GM18526 (cell line): Measurements from ENCODE around the gene GRAMD4.

ENCODE experiments used
- POLR2A ChIP-seq: IDR thresholded peaks from 3 replicates; pipeline ENCODE4 v1.6.1; 2011; ENCODE audit not compliant: insufficient read length; ENCODE audit errors: extremely low read depth

GRAMD4 gene

DNA sequence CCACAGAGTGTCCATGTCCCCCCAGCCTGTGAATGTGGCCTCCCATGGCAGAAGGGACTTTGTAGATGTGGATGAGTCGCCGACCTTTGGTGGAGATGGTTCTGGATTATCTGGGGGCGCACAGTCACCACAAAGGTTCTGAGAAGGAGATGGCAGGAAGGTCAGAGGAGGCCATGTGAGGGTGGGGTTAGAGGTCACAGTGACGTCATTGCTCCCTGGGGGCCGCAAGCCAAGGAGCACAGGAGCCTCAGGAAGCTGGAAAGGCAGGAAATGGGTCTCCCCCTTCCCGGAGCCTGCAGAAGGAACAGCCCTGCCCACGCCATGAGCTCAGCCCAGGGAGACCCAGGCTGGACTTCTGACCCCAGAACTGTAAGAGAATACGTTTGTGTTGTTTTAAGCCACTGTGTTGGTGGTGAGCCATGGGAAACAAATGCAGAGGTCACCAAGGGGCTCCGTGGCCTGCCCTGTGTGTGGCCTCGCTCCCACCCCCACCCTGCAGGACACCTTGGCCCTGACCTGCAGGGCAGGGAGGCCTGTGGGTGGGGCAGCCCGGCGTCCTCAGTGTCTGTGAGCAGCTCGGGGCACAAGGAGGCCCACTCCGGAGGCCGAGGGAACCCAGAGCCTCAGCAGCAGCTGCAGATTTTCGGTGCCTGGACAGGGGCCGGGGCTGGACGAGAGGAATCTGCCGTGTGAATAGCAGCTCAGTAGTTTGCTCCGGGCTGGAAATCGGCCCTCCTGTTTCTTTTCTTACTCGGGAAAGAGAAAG lies 32.1 kb downstream of the GRAMD4 start:
- TF ChIP-seq POLR2A: no peak

GRCh38 chr22:46652847-46653331 lies 32.7 kb downstream of the GRAMD4 start:
- TF ChIP-seq POLR2A: no peak

GRCh38 chr22:46653596-46653995 lies 33.4 kb downstream of the GRAMD4 start:
- TF ChIP-seq POLR2A: no peak

- no peak for TF ChIP-seq POLR2A
Measured at GRCh38 chr22:46654426-46654825, 34.2 kb downstream of the GRAMD4 start.

DNA sequence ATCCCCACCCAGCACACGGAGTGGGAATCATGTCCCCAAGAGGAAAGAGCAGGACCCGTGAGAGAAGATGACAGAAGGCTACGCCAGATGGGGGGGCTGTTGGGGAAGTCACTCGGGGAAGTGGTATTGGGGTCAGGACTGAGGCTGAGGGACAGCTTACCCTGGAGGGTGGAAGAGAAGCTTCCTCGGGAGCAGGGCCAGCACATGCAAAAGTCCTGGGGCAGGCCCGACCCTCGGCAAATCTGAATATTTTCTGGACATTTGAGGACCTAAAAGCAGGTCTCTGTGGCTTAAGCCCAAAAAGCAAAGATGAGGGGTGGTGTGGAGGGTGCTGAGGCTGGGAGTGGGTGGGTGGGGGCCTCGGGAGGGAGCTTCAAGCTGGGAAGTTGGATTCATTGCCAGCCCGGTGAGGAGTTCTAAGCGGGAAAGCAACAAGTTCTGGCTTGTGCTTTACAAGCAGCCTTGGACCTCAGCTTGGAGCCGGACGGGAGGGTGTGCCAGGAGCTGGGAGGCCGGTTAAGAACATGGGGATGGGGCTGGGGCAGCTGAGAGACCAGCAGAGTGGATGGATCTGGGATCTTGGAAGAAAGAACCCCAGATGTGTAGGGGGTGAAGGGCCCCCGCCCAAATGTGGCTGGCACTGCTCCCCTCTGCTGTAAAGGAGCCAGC lies 34.9 kb downstream of the GRAMD4 start:
- TF ChIP-seq POLR2A: no peak

- TF ChIP-seq POLR2A: no peak
Measured at GRCh38 chr22:46655861-46656608, 35.8 kb downstream of the GRAMD4 start.

- no peak for TF ChIP-seq POLR2A
Measured at GRCh38 chr22:46656856-46657654, 36.9 kb downstream of the GRAMD4 start.

GRCh38 chr22:46657655-46657953 lies 37.4 kb downstream of the GRAMD4 start:
- TF ChIP-seq POLR2A: no peak

DNA sequence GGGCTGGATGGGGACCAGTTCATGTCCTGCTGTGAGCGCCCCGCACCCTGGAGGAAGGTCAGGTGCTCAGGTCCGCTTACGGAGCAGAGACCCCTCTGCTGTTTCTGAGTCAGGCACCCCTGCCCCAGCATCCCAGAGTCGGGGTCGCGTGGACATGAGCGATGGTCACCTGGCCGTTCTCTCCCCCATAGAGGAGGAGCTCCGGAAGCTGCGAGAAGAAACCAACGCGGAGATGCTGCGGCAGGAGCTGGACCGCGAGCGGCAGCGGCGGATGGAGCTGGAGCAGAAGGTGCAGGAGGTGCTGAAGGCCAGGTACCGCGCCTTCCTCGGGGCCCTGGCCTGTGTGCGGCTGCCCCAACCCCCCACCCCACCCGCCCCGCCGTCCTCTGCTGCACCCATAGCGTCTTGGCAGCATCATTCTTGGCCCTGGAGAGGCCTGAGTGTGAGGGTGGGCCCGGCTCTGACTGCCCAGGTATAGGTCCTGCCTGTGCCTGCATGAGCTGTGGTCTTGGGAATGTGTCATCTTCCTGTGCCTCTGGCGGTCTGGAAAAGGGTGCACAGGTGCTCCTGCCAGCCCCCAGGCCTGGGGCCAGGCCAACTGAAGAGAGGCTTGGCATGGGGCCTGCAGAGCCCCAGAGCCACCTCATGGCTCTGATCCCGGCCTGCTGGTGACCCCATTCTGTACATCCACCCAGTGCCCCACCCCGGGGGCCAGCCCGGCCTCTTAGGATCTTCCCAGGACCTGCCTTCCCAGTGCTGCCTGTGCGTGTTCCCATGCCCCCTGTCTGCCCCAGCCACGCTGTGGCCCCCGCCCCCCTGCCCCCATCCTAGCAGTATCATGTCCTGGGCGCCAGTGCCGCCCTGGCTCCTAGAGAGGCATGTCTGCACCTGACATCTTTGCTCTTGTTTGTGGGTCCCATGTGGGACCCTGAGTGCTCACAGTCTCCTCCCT lies 38.1 kb downstream of the GRAMD4 start:
- TF ChIP-seq POLR2A: no peak

DNA sequence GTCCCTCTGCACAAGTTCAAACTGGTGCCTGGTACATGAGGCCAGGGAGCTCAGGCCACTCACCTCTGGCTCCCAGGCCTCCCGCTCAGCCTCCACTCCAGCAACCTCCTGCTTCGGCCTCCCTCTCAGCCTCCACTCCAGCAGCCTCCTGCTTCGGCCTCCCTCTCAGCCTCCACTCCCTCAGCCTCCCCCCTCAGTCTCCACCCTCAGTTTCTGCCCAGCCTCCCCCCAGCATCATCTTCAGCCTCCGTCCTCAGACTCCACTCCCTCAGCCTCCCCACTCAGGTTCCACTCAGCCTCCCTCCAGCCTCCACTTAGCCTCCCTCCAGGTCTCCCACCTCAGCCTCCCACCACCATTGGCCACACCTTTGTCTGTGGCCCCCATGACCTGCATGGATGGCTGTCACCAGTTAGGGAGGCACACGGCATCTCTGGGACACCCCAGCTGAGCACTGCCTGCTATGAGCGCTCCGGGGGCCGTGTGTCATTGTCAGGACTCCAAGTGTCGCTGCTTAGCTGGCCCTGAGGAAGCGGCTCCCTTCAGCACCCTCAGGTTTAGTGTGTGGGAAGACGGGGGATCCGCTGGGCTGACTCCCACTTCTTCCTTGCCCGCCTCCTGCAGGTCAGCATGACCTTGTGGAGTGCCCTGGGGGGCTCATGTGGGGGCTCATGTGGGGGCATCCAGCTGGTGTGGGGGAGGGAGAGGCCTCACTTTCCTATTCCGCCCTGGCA lies 39.0 kb downstream of the GRAMD4 start:
- TF ChIP-seq POLR2A: no peak

DNA sequence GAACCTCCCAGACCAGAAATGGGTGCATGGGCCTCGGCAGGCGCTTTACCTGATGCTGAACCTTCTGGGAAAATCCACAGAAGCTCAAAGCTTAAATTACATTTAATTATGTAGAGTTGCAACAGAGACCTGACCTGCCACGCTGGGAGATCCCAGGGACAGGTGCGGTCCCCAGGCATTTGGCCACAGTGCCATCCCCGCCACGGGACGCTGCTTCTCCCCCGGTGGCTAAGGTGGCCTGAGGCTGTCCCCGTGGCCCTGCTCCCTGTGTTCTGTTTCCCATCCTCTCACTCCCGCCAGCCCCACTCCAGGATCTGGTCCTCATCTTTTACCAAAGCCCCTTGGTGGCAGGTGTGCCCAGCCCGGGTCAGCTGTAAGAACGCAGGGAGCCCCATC lies 39.6 kb downstream of the GRAMD4 start:
- TF ChIP-seq POLR2A: no peak

- no peak for TF ChIP-seq POLR2A
Measured at GRCh38 chr22:46660604-46661201, 40.5 kb downstream of the GRAMD4 start.

- TF ChIP-seq POLR2A: no peak
Measured at GRCh38 chr22:46661221-46661851, 41.1 kb downstream of the GRAMD4 start.
